Measurements from ENCODE around the gene MCEE.
"Not testable (repeated sequence)": the region's sequence is repeated elsewhere in the genome, so short reads cannot be mapped to it uniquely, and the experiment has no call there.

DNA sequence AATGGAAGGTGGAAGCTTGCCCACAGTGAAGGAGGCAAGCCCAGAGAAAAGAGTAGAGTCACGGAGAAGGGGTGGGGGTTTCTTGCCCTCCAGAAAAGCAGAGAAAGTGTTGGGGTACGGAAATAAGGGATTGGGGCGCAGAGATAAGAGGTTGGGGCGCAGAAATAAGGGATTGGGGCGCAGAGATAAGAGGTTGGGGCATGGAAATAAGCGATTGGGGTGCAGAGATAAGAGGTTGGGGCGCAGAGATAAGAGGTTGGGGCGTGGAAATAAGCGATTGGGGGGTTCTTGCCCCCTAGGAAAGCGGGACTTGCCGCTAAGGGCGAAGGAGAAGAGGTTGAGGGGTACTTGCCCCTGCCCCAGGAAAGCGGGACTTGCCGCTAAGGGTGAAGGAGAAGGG is 40.6 kb downstream of the MCEE start:
- not testable (repeated sequence) for TF ChIP-seq EZH2 (IDR thresholded peaks at IDR 0.05; ENCODE audit: borderline replicate concordance, low read depth, low read length, poor library complexity, severe bottlenecking)
- TF ChIP-seq, protein P1, sequence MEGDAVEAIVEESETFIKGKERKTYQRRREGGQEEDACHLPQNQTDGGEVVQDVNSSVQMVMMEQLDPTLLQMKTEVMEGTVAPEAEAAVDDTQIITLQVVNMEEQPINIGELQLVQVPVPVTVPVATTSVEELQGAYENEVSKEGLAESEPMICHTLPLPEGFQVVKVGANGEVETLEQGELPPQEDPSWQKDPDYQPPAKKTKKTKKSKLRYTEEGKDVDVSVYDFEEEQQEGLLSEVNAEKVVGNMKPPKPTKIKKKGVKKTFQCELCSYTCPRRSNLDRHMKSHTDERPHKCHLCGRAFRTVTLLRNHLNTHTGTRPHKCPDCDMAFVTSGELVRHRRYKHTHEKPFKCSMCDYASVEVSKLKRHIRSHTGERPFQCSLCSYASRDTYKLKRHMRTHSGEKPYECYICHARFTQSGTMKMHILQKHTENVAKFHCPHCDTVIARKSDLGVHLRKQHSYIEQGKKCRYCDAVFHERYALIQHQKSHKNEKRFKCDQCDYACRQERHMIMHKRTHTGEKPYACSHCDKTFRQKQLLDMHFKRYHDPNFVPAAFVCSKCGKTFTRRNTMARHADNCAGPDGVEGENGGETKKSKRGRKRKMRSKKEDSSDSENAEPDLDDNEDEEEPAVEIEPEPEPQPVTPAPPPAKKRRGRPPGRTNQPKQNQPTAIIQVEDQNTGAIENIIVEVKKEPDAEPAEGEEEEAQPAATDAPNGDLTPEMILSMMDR (conservative IDR thresholded peaks at IDR 0.05; ENCODE audit: low read depth, low read length), result not testable (repeated sequence)
